ENCODE results near the gene MAB21L3. TPM values are rescaled to one million over a fixed set of nuclear protein-coding genes. Genes with fewer than 3 reads are reported as not detected.

Gene MAB21L3
- total RNA-seq, 1 experiment from 2014 or later, result 2.8 TPM

- Mint-ChIP-seq H3K27ac (ENCODE audit: low read depth, unreplicated experiment) (no peak overlapping the region), H3K36me3 (ENCODE audit: insufficient read depth, unreplicated experiment) (no peaks in the 10 kb centered on the region), H3K27me3 (ENCODE audit: insufficient read depth, unreplicated experiment) (no peaks in the 10 kb centered on the region), H3K4me1 (ENCODE audit: insufficient read depth, unreplicated experiment) (peaks cover 8% of the 10 kb centered on the region), H3K9me3 (ENCODE audit: unreplicated experiment) (no peaks in the 10 kb centered on the region), H3K4me3 (ENCODE audit: unreplicated experiment) (no peak overlapping the region)
- DNase-seq (ENCODE audit: unreplicated experiment), result no peak
- TF ChIP-seq CTCF (IDR thresholded peaks at IDR 0.05; ENCODE audit: unreplicated experiment), result no peak
- ChIA-PET CTCF (interaction anchor here (0.7 to 1.1 kb wide), 2 partner anchors 359 to 823 kb away, joined by 3 read pairs; no protein-coding TSS in a partner anchor), POLR2A (interaction anchor here (1.1 to 1.7 kb wide), 2 partner anchors 16 to 249 kb away, joined by 3 to 9 read pairs; partner anchors contain the start of gene MAB21L3)
- intact Hi-C loops (cut with micrococcal nuclease), result no loop called here
- BruUV-seq (replicated peaks), result no TSS peak
Measured at GRCh38 chr1:116126281-116126680, 15.1 kb downstream of the MAB21L3 start.

GRCh38 chr1:116127123-116127847, 16.1 kb downstream of the MAB21L3 start:
- DNase-seq (ENCODE audit: unreplicated experiment), result no peak
- intact Hi-C loops (cut with micrococcal nuclease), result no loop called here
- Mint-ChIP-seq H3K27ac (ENCODE audit: low read depth, unreplicated experiment) (no peak overlapping the region), H3K4me3 (ENCODE audit: unreplicated experiment) (no peak overlapping the region), H3K9me3 (ENCODE audit: unreplicated experiment) (no peaks in the 10 kb centered on the region), H3K4me1 (ENCODE audit: insufficient read depth, unreplicated experiment) (peaks cover 8% of the 10 kb centered on the region), H3K27me3 (ENCODE audit: insufficient read depth, unreplicated experiment) (no peaks in the 10 kb centered on the region), H3K36me3 (ENCODE audit: insufficient read depth, unreplicated experiment) (no peaks in the 10 kb centered on the region)
- ChIA-PET POLR2A (interaction anchor here (1.5 kb wide), 1 partner anchor 249 kb away, joined by 6 read pairs; no protein-coding TSS in a partner anchor), CTCF (interaction anchor here (0.7 to 1.1 kb wide), 2 partner anchors 358 to 822 kb away, joined by 3 read pairs; no protein-coding TSS in a partner anchor)
- no peak for TF ChIP-seq CTCF (IDR thresholded peaks at IDR 0.05; ENCODE audit: unreplicated experiment)
- BruUV-seq (replicated peaks), result no TSS peak

GRCh38 chr1:116127848-116128540, 16.8 kb downstream of the MAB21L3 start:
- Mint-ChIP-seq H3K4me3 (ENCODE audit: unreplicated experiment) (no peak overlapping the region), H3K27me3 (ENCODE audit: insufficient read depth, unreplicated experiment) (no peaks in the 10 kb centered on the region), H3K9me3 (ENCODE audit: unreplicated experiment) (no peaks in the 10 kb centered on the region), H3K36me3 (ENCODE audit: insufficient read depth, unreplicated experiment) (no peaks in the 10 kb centered on the region), H3K27ac (ENCODE audit: low read depth, unreplicated experiment) (no peak overlapping the region), H3K4me1 (ENCODE audit: insufficient read depth, unreplicated experiment) (peaks cover 5% of the 10 kb centered on the region)
- no peak for DNase-seq (ENCODE audit: unreplicated experiment)
- BruUV-seq (replicated peaks), result no TSS peak
- ChIA-PET CTCF (no interaction called here), POLR2A (interaction anchor here (0.7 to 1.5 kb wide), 2 partner anchors 38 to 248 kb away, joined by 3 to 6 read pairs; no protein-coding TSS in a partner anchor)
- intact Hi-C loops (cut with micrococcal nuclease), result no loop called here
- no peak for TF ChIP-seq CTCF (IDR thresholded peaks at IDR 0.05; ENCODE audit: unreplicated experiment)

- intact Hi-C loops (cut with micrococcal nuclease), result no loop called here
- no peak for TF ChIP-seq CTCF (IDR thresholded peaks at IDR 0.05; ENCODE audit: unreplicated experiment)
- H3K27me3 Mint-ChIP-seq (ENCODE audit: insufficient read depth, unreplicated experiment), result no peaks in the 10 kb centered on the region
- POLR2A ChIA-PET, result interaction anchor here (0.7 kb wide), 1 partner anchor 39 kb away, joined by 3 read pairs; no protein-coding TSS in a partner anchor
- H3K9me3 Mint-ChIP-seq (ENCODE audit: unreplicated experiment), result no peaks in the 10 kb centered on the region
- no TSS peak for BruUV-seq (replicated peaks)
- H3K4me1 Mint-ChIP-seq (ENCODE audit: insufficient read depth, unreplicated experiment), result no peaks in the 10 kb centered on the region
- H3K4me3 Mint-ChIP-seq (ENCODE audit: unreplicated experiment), result no peak overlapping the region
- no peak for DNase-seq (ENCODE audit: unreplicated experiment)
- CTCF ChIA-PET, result no interaction called here
- no peak overlapping the region for H3K27ac Mint-ChIP-seq (ENCODE audit: low read depth, unreplicated experiment)
- no peaks in the 10 kb centered on the region for H3K36me3 Mint-ChIP-seq (ENCODE audit: insufficient read depth, unreplicated experiment)
Measured at GRCh38 chr1:116128664-116129063, 17.5 kb downstream of the MAB21L3 start.

All from MCF 10A (cell line).